GM12801 (cell line): ENCODE data around the gene SUSD5.

Source experiments
- TF ChIP-seq, protein P1 (sequence below): IDR thresholded peaks from one replicate; pipeline ENCODE4 v1.5.1; 2011; ENCODE audit warnings: control low read depth; ENCODE audit not compliant: insufficient read length; ENCODE audit errors: extremely low read depth

The SUSD5 gene

DNA sequence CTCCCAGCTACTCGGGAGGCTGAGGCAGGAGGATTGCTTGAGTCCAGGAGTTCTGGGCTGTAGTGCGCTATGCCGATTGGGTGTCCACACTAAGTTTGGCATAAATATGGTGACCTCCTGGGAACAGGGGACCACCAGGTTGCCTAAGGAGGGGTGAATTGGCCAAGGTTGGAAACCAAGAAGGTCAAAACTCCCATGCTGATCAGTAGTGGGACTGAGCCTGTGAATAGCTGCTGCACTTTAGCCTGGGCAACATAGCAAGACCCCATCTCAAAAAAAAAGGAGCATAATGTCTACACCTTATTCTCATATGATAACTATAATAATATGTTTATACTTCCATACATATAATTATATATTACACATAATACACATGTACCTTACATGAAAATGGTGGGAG lies 115.6 kb downstream of the SUSD5 start:
- TF ChIP-seq, protein P1, sequence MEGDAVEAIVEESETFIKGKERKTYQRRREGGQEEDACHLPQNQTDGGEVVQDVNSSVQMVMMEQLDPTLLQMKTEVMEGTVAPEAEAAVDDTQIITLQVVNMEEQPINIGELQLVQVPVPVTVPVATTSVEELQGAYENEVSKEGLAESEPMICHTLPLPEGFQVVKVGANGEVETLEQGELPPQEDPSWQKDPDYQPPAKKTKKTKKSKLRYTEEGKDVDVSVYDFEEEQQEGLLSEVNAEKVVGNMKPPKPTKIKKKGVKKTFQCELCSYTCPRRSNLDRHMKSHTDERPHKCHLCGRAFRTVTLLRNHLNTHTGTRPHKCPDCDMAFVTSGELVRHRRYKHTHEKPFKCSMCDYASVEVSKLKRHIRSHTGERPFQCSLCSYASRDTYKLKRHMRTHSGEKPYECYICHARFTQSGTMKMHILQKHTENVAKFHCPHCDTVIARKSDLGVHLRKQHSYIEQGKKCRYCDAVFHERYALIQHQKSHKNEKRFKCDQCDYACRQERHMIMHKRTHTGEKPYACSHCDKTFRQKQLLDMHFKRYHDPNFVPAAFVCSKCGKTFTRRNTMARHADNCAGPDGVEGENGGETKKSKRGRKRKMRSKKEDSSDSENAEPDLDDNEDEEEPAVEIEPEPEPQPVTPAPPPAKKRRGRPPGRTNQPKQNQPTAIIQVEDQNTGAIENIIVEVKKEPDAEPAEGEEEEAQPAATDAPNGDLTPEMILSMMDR: no peak

DNA sequence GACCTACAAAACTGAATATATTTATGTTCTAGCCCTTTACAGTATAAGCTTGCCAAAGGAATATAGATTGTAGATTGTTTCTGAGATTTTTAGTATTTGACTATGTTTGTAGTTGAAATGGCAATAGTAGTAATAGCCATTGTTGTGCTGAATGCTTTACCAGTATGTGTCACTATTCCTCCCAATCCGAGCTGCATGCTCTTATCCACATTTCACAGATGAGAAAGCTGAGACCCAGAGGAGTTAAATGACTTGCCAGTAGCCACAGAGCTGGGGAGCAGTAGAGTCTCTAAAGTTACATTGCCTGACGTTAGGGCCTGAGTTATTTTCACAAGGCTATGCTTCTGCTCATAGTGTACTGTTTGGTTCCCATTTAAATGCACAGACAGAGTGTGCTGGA lies 118.4 kb downstream of the SUSD5 start:
- TF ChIP-seq, protein P1: no peak
